T47D (cell line): ENCODE data around the gene PCSK4.
"Not testable (repeated sequence)": the region's sequence is repeated elsewhere in the genome, so short reads cannot be mapped to it uniquely, and the experiment has no call there.

Source experiments
- DNase-seq, 2 experiments: peaks; one replicate each; pipeline versions ENCODE4 v3.0.0 to v3.0.0-alpha.2; 2011 to 2012; ENCODE audit warnings: low read depth in 1 of 2, low spot score in 1 of 2
- JUND ChIP-seq: IDR thresholded peaks from 2 replicates; pipeline ENCODE4 v1.6.1; 2012; ENCODE audit warnings: low read depth
- in situ Hi-C: cut with HindIII; loops from 2 replicates; pipeline ENCODE4 v1.10.0; 2016; ENCODE audit warnings: low sequenced_read_pairs, low pct_unique_long_range_greater_than_20kb

Gene PCSK4

GRCh38 chr19:1526979-1527649 is 37.0 kb upstream of the PCSK4 start:
- DNase-seq: no peak
- in situ Hi-C loops: no loop called here
- no peak for TF ChIP-seq JUND

GRCh38 chr19:1526066-1526778 is 36.1 kb upstream of the PCSK4 start:
- DNase-seq: no peak
- in situ Hi-C loops: no loop called here
- no peak for TF ChIP-seq JUND

GRCh38 chr19:1525343-1525742 is 35.2 kb upstream of the PCSK4 start:
- in situ Hi-C loops: no loop called here

GRCh38 chr19:1524972-1525325 is 34.8 kb upstream of the PCSK4 start:
- DNase-seq: no peak
- TF ChIP-seq JUND: no peak
- in situ Hi-C loops: no loop called here

More at GRCh38 chr19:1525343-1525742, 35.2 kb upstream of the PCSK4 start:
- TF ChIP-seq JUND: no peak
- no peak for DNase-seq

GRCh38 chr19:1524287-1524971 is 34.3 kb upstream of the PCSK4 start:
- in situ Hi-C loops: no loop called here
- no peak for DNase-seq
- TF ChIP-seq JUND: no peak

GRCh38 chr19:1523412-1524286 is 33.5 kb upstream of the PCSK4 start, which contains the start of gene PLK5:
Gene PLK5 (plus strand): TSS chr19:1524077. CDS start chr19:1526997, 2,920 bp downstream.
- DNase-seq: no peak
- in situ Hi-C loops: no loop called here
- TF ChIP-seq JUND: no peak

GRCh38 chr19:1522838-1523237 is 32.7 kb upstream of the PCSK4 start:
- TF ChIP-seq JUND: no peak
- in situ Hi-C loops: no loop called here

GRCh38 chr19:1522061-1522460 is 31.9 kb upstream of the PCSK4 start:
- TF ChIP-seq JUND: no peak
- in situ Hi-C loops: no loop called here
- no peak for DNase-seq

More at GRCh38 chr19:1522838-1523237, 32.7 kb upstream of the PCSK4 start:
- no peak for DNase-seq

- TF ChIP-seq JUND: no peak
- no peak for DNase-seq
- in situ Hi-C loops: no loop called here
These were observed 31.5 kb upstream of the PCSK4 start for GRCh38 chr19:1521636-1522035.

GRCh38 chr19:1520203-1520780 is 30.1 kb upstream of the PCSK4 start:
- in situ Hi-C loops: no loop called here
- TF ChIP-seq JUND: no peak
- DNase-seq: no peak

GRCh38 chr19:1519802-1520201 is 29.7 kb upstream of the PCSK4 start:
- DNase-seq, in situ Hi-C loops: not testable (repeated sequence)

GRCh38 chr19:1518471-1518870 is 28.3 kb upstream of the PCSK4 start:
- no peak for DNase-seq
- in situ Hi-C loops: no loop called here
- no peak for TF ChIP-seq JUND
